Neuronal stem cell (in vitro differentiated cells): ENCODE results near the gene KSR2.
"Not testable (repeated sequence)": the region's sequence is repeated elsewhere in the genome, so short reads cannot be mapped to it uniquely, and the experiment has no call there.

Experiments used
- DNase-seq: peaks from one replicate; pipeline ENCODE4 v3.0.0-alpha.2; 2013; ENCODE audit warnings: low spot score
- H2AFZ ChIP-seq: one replicate; pipeline ENCODE4 v1.6.1; 2013; ENCODE audit warnings: mild to moderate bottlenecking, low read length, inconsistent platforms
- H2AK5ac ChIP-seq: 2 replicates; pipeline ENCODE4 v1.6.1; 2013; ENCODE audit warnings: low read depth, mild to moderate bottlenecking, inconsistent platforms, low read length, moderate library complexity, mixed read lengths
- H2BK120ac ChIP-seq: 2 replicates; pipeline ENCODE4 v1.6.1; 2013; ENCODE audit warnings: low read depth, mild to moderate bottlenecking, inconsistent platforms, low read length, moderate library complexity, mixed read lengths
- H2BK12ac ChIP-seq: one replicate; pipeline ENCODE4 v1.6.1; 2013; ENCODE audit warnings: low read length, inconsistent platforms
- H2BK15ac ChIP-seq: 2 replicates; pipeline ENCODE4 v1.6.1; 2013; ENCODE audit warnings: mild to moderate bottlenecking, low read length, inconsistent platforms, mixed read lengths
- H2BK5ac ChIP-seq: one replicate; pipeline ENCODE4 v1.6.1; 2013; ENCODE audit warnings: inconsistent platforms, mild to moderate bottlenecking, low read length, moderate library complexity
- H3K14ac ChIP-seq: one replicate; pipeline ENCODE4 v1.6.1; 2013; ENCODE audit warnings: low read length, inconsistent platforms
- H3K18ac ChIP-seq: 2 replicates; pipeline ENCODE4 v1.6.1; 2013; ENCODE audit warnings: low read length, inconsistent platforms
- H3K23ac ChIP-seq: 2 replicates; pipeline ENCODE4 v1.6.1; 2013; ENCODE audit warnings: low read depth, mild to moderate bottlenecking, mixed read lengths, low read length, inconsistent platforms; ENCODE audit not compliant: poor library complexity
- H3K27ac ChIP-seq: replicated peaks from 3 replicates; pipeline ENCODE4 v1.5.1; 2013; ENCODE audit warnings: low read length, inconsistent platforms
- H3K27me3 ChIP-seq, 3 experiments: 2 replicates each; pipeline ENCODE4 v1.6.1; 2013; ENCODE audit warnings: low read length in 3 of 3, mild to moderate bottlenecking in 2 of 3, inconsistent platforms in 1 of 3, low read depth in 1 of 3, mixed read lengths in 1 of 3, moderate library complexity in 1 of 3; ENCODE audit not compliant: control insufficient read depth in 3 of 3, insufficient read depth in 3 of 3
- H3K36me3 ChIP-seq, 2 donors: replicated peaks in 1 of 2; 2 replicates each; pipeline ENCODE4 v1.6.1; 2013; ENCODE audit warnings: low read length in 2 of 2; ENCODE audit not compliant: control insufficient read depth in 2 of 2, insufficient read depth in 2 of 2
- H3K4ac ChIP-seq: 2 replicates; pipeline ENCODE4 v1.6.1; 2013; ENCODE audit warnings: inconsistent platforms, mild to moderate bottlenecking, low read length, moderate library complexity
- H3K4me1 ChIP-seq, 2 donors: 1 replicate in 1 of 2; 2 replicates in 1 of 2; pipeline ENCODE4 v1.6.1; 2013; ENCODE audit warnings: low read length in 2 of 2, low read depth in 1 of 2; ENCODE audit not compliant: control insufficient read depth in 2 of 2, insufficient read depth in 1 of 2
- H3K4me2 ChIP-seq: one replicate; pipeline ENCODE4 v1.6.1; 2013; ENCODE audit warnings: mild to moderate bottlenecking, low read length, inconsistent platforms; ENCODE audit not compliant: insufficient read depth, poor library complexity, severe bottlenecking
- H3K4me3 ChIP-seq, 2 donors: 2 replicates each; pipeline ENCODE4 v1.5.1; 2013; ENCODE audit warnings: low read length in 2 of 2, mild to moderate bottlenecking in 2 of 2, inconsistent platforms in 1 of 2, moderate library complexity in 1 of 2
- H3K79me1 ChIP-seq: one replicate; pipeline ENCODE4 v1.6.1; 2013; ENCODE audit warnings: low read depth, mild to moderate bottlenecking, inconsistent platforms, low read length, moderate library complexity
- H3K9ac ChIP-seq: one replicate; pipeline ENCODE4 v1.6.1; 2013; ENCODE audit warnings: mild to moderate bottlenecking, low read depth, low read length, inconsistent platforms; ENCODE audit not compliant: poor library complexity
- H3K9me3 ChIP-seq, 2 donors: replicated peaks in 1 of 2; 2 replicates each; pipeline versions ENCODE3 to v1.6.1; 2013; ENCODE audit warnings: low read length in 2 of 2, mild to moderate bottlenecking in 2 of 2, inconsistent platforms in 1 of 2, low read depth in 1 of 2, mixed read lengths in 1 of 2, moderate library complexity in 1 of 2; ENCODE audit not compliant: control insufficient read depth in 2 of 2, insufficient read depth in 1 of 2
- H4K8ac ChIP-seq: one replicate; pipeline ENCODE4 v1.6.1; 2013; ENCODE audit warnings: low read depth, mild to moderate bottlenecking, inconsistent platforms, low read length, moderate library complexity
- H4K91ac ChIP-seq: one replicate; pipeline ENCODE4 v1.6.1; 2013; ENCODE audit warnings: low read length, low read depth, mild to moderate bottlenecking, inconsistent platforms; ENCODE audit not compliant: poor library complexity
- WGBS, 2 donors: extraction: QIAGEN DNeasy Blood & Tissue Kit; methylation state at CpG; one replicate each; pipeline ENCODE4 v1.1.7; 2013; ENCODE audit warnings: missing lambda C conversion rate in 2 of 2, mixed read lengths in 1 of 2; ENCODE audit not compliant: insufficient read length in 2 of 2, insufficient replicate concordance in 1 of 2; ENCODE audit errors: extremely low coverage in 2 of 2; 5-methylcytosine and 5-hydroxymethylcytosine counted together

KSR2 gene

DNA sequence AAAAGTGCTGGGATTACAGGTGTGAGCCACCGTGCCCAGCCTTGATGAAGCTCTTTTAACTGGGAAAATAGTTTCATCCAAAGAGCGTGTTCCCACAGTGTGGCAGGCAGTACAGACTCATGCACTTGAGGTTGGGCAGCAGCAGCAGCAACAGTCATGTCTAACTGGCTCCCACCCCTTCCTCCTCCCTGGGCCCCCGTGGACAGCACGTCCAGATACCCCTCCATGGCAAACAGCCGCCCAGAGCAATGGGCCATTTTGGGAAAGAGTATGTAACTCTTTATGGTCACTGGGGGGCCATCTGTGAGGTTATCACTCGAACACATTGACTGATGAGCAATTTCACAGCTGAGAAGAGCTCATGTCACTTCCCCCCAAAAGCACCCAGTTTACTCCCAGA, 328.3 kb downstream of the KSR2 start:
- WGBS, 2 donors = no CpG with 5 or more reads among the region's 6 CpGs
- Histone ChIP-seq H3K36me3 (no peaks in the 10 kb centered on the region), H3K4ac (no peak overlapping the region), H3K9me3 (peaks cover 0 to 1% of the 10 kb centered on the region in 2 donors), H2AFZ (no peak overlapping the region), H3K4me2 (no peak overlapping the region), H2BK5ac (no peak overlapping the region), H4K91ac (no peak overlapping the region), H3K23ac (no peak overlapping the region), H2BK120ac (no peak overlapping the region), H2BK12ac (no peak overlapping the region), H3K27me3 (no peaks in the 10 kb centered on the region), H4K8ac (no peak overlapping the region), H3K18ac (no peak overlapping the region), H3K9ac (no peak overlapping the region), H2BK15ac (no peak overlapping the region), H3K79me1 (no peaks in the 10 kb centered on the region), H3K4me1 (no peaks in the 10 kb centered on the region), H3K4me3 (no peak overlapping the region), H3K14ac (no peak overlapping the region), H3K27ac (no peak overlapping the region), H2AK5ac (no peak overlapping the region)
- DNase-seq = no peak

DNA sequence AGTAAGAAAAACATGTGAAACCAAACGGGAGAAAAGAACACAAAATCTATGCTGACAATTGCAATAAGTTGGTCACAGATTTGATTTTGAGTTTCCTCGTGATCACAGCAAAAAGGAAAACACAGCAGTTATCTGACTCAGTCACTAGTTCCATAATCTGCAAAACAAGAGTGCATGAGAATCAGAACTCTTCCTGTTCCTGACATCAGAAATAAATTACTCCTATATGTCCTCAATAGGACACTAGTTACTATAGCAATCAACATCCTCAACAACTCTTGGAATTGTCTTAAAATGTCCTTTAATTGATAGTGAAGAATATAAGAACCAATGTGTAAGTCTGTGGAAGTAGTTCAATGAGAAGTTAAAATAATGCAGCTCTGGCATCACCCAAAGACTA, 339.3 kb downstream of the KSR2 start:
- Histone ChIP-seq H3K4me1 (peaks cover 0 to 2% of the 10 kb centered on the region in 2 donors), H3K27ac (no peak overlapping the region), H3K9ac (no peak overlapping the region), H3K18ac (no peak overlapping the region), H3K36me3 (no peaks in the 10 kb centered on the region), H3K14ac (no peak overlapping the region), H2BK15ac (no peak overlapping the region), H2BK12ac (no peak overlapping the region), H3K4me3 (no peak overlapping the region), H2BK5ac (no peak overlapping the region), H3K23ac (no peak overlapping the region), H3K4ac (no peak overlapping the region), H3K79me1 (no peaks in the 10 kb centered on the region), H4K91ac (no peak overlapping the region), H3K9me3 (peaks cover 0 to 3% of the 10 kb centered on the region in 2 donors), H2BK120ac (no peak overlapping the region), H3K4me2 (no peak overlapping the region), H2AFZ (no peak overlapping the region), H3K27me3 (no peaks in the 10 kb centered on the region), H2AK5ac (no peak overlapping the region), H4K8ac (no peak overlapping the region)
- no peak for DNase-seq
- WGBS, 2 donors = no CpG with 5 or more reads among the region's 2 CpGs

DNA sequence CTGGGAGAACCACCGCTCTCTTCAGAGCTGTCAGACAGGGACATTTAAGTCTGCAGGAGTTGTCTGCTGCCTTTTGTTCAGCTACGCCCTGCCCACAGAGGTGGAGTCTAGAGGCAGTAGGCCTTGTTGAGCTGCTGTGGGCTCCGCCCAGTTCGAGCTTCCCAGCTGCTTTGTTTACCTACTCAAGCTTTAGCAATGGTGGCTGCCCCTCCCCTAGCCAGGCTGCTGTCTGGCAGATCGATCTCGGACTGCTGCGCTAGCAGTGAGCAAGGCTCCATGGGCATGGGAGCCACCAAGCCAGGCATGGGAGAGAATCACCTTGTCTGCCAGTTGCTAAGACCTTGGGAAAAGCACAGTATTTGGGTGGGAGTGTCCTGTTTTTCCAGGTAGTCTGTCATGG, 340.1 kb downstream of the KSR2 start:
- not testable (repeated sequence) for H3K27ac ChIP-seq, H3K23ac ChIP-seq, H3K18ac ChIP-seq, H2BK15ac ChIP-seq, H2BK12ac ChIP-seq, H2AFZ ChIP-seq, H3K14ac ChIP-seq, H3K36me3 ChIP-seq, H3K4me1 ChIP-seq, H3K4ac ChIP-seq, H3K4me2 ChIP-seq, H2BK120ac ChIP-seq, H3K27me3 ChIP-seq, H2AK5ac ChIP-seq, H3K9me3 ChIP-seq, H2BK5ac ChIP-seq, H3K79me1 ChIP-seq, H4K91ac ChIP-seq, H3K4me3 ChIP-seq, H4K8ac ChIP-seq
- H3K9ac ChIP-seq = peak overlapping the region; percentile 44
- no CpG with 5 or more reads among the region's 7 CpGs for WGBS, 2 donors
- peak; percentile 35 for DNase-seq

DNA sequence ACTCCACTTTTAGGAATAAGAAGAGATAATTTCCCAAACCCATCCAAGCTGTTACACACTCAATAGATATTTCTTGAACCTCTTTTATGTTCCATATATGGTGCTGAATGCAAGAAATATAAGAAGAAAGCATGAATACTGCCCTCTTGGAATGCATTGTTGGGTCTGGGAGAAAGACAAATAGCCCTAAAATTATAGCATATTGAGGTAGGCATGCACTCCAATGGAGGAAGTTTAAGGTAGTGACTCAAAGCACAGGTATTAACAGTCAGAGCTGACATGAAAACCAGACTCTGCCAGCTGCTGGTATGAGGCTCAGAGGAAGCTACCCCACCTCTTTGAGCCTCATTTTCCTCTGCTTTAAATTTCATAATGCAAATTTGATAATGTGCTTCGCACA, 346.0 kb downstream of the KSR2 start:
- Histone ChIP-seq H3K4me1 (no peaks in the 10 kb centered on the region), H3K23ac (no peak overlapping the region)

More for the DNA sequence above, 346.0 kb downstream of the KSR2 start:
- Histone ChIP-seq H3K27ac (no peak overlapping the region), H3K9ac (no peak overlapping the region), H4K8ac (no peak overlapping the region), H2AK5ac (no peak overlapping the region), H2AFZ (no peak overlapping the region), H3K18ac (no peak overlapping the region), H3K14ac (no peak overlapping the region), H2BK5ac (no peak overlapping the region), H4K91ac (no peak overlapping the region), H3K79me1 (no peaks in the 10 kb centered on the region), H2BK15ac (no peak overlapping the region), H2BK120ac (no peak overlapping the region), H3K4me3 (no peak overlapping the region), H3K4ac (no peak overlapping the region), H3K27me3 (no peaks in the 10 kb centered on the region), H3K36me3 (no peaks in the 10 kb centered on the region), H3K9me3 (peaks cover 0 to 1% of the 10 kb centered on the region in 2 donors), H2BK12ac (no peak overlapping the region), H3K4me2 (no peak overlapping the region)
- no peak for DNase-seq
- WGBS, 2 donors = no CpG with 5 or more reads among the region's 1 CpG
